Subcutaneous abdominal adipose tissue (tissue), 5 donors: ENCODE results near the gene RABEP1.

ENCODE experiments used
- H3K27ac ChIP-seq: one replicate; pipeline ENCODE4 v1.7.0; 2013; ENCODE audit warnings: low read depth, mild to moderate bottlenecking, inconsistent platforms, low read length, moderate library complexity
- H3K27me3 ChIP-seq, 5 donors: one replicate each; pipeline ENCODE4 v1.7.0; 2013; ENCODE audit warnings: low read length in 5 of 5, inconsistent platforms in 1 of 5; ENCODE audit not compliant: control insufficient read depth in 5 of 5, insufficient read depth in 4 of 5
- H3K36me3 ChIP-seq, 5 donors: one replicate each; pipeline ENCODE4 v1.7.0; 2013; ENCODE audit warnings: low read length in 5 of 5; ENCODE audit not compliant: control insufficient read depth in 5 of 5, insufficient read depth in 5 of 5
- H3K4me1 ChIP-seq, 5 donors: one replicate each; pipeline ENCODE4 v1.7.0; 2013; ENCODE audit warnings: low read length in 5 of 5, mild to moderate bottlenecking in 3 of 5, moderate library complexity in 1 of 5; ENCODE audit not compliant: control insufficient read depth in 5 of 5, insufficient read depth in 5 of 5
- H3K4me3 ChIP-seq, 5 donors: one replicate each; pipeline ENCODE4 v1.7.0; 2013; ENCODE audit warnings: low read length in 5 of 5, low read depth in 1 of 5
- H3K9ac ChIP-seq, 5 donors: one replicate each; pipeline ENCODE4 v1.7.0; 2013; ENCODE audit warnings: low read length in 5 of 5, mild to moderate bottlenecking in 4 of 5, moderate library complexity in 3 of 5
- H3K9me3 ChIP-seq, 5 donors: one replicate each; pipeline ENCODE4 v1.7.0; 2013; ENCODE audit warnings: low read length in 5 of 5; ENCODE audit not compliant: control insufficient read depth in 5 of 5
- donor health status: healthy.
- donor health status: healthy.
- donor health status: healthy.
- donor health status: healthy.
- donor health status: healthy.

The RABEP1 gene

DNA sequence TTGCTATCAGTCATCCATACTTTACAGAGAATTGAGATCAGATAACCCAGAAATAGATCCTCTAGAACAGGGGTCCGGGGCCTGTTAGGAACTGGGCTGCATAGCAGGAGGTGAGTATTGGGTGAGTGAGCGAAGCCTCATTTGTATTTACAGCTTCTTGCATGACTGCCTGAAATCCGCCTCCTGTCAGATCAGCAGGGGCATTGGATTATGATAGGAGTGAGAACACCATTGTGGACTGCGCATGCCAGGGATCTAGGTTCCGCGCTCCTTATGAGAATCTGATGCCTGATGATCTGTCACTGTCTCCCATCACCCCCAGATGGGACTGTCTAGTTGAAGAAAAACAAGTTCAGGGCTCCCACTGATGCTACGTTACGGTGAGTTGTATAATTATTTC is 34.5 kb upstream of the RABEP1 start:
- no peaks in the 10 kb centered on the region for H3K36me3 ChIP-seq

DNA sequence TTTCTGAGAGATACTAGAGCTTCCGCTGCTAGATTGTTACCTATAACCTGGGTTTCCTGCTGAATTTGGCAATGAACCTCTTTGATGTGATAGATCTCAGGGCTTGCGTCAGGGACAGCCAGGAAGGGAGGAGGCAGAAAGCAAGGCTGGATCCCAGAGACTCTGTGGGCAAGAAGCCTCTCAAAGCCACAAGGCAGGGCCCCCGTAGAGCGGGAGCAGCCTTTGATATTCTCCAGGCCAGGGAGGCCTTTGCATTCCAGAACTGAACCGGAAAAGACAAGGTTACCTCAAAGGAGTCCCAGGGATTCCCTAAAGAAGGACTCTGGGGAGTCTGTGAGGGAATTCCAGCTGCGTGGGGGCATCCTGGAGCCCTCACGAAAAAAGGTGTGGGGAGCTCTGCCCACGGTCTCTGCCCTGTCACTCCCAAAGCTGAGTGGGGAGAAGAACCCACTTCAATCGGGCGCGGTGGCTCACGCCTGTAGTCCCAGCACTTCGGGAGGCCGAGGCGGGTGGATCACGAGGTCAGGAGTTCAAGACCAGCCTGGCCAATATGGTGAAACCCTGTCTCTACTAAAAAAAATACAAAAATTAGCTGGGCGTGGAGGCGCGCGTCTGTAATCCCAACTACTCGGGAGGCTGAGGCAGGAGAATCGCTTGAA is 33.1 kb upstream of the RABEP1 start:
- no peak overlapping the region for H3K27ac ChIP-seq
- H3K27me3 ChIP-seq: peaks cover 0 to 6% (median 0%) of the 10 kb centered on the region in 5 donors
- peaks cover 0 to 4% (median 0%) of the 10 kb centered on the region in 5 donors for H3K4me1 ChIP-seq
- no peaks in the 10 kb centered on the region for H3K36me3 ChIP-seq
- no peak overlapping the region for H3K4me3 ChIP-seq
- no peak overlapping the region for H3K9ac ChIP-seq
- no peaks in the 10 kb centered on the region for H3K9me3 ChIP-seq

More for the DNA sequence above, 34.5 kb upstream of the RABEP1 start:
- no peak overlapping the region for H3K9ac ChIP-seq
- peaks cover 0 to 6% (median 0%) of the 10 kb centered on the region in 5 donors for H3K27me3 ChIP-seq
- no peak overlapping the region for H3K27ac ChIP-seq
- no peak overlapping the region for H3K4me3 ChIP-seq
- peaks cover 0 to 4% (median 0%) of the 10 kb centered on the region in 5 donors for H3K4me1 ChIP-seq
- H3K9me3 ChIP-seq: no peaks in the 10 kb centered on the region

DNA sequence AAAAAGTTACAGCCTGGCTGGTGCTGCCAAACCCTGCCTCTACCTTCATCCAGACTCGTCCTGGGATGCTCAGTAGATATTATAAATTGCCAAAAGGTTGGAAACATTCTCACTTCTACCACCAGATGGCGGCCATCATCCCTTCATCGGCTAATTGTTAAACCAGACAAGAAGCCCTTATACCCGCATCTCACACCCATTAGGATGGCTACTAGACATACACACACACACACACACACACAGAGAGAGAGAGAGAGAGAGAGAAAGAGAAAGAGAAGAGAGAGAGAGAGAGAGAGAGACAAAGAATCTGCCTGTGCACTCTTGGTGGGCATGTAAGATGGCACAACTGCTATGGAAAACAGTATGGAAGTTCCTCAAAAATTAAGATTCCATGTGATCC is 32.5 kb upstream of the RABEP1 start:
- Histone ChIP-seq H3K4me3 (no peak overlapping the region), H3K9me3 (no peaks in the 10 kb centered on the region), H3K36me3 (no peaks in the 10 kb centered on the region), H3K9ac (no peak overlapping the region), H3K27me3 (peaks cover 0 to 6% (median 0%) of the 10 kb centered on the region in 5 donors), H3K4me1 (peaks cover 0 to 8% (median 0%) of the 10 kb centered on the region in 5 donors), H3K27ac (no peak overlapping the region)

GRCh38 chr17:5254414-5254813 is 27.7 kb upstream of the RABEP1 start:
- Histone ChIP-seq H3K9me3 (no peaks in the 10 kb centered on the region), H3K36me3 (no peaks in the 10 kb centered on the region), H3K27me3 (no peaks in the 10 kb centered on the region), H3K9ac (no peak overlapping the region), H3K27ac (no peak overlapping the region), H3K4me3 (no peak overlapping the region), H3K4me1 (peaks cover 0 to 17% (median 0%) of the 10 kb centered on the region in 5 donors)

DNA sequence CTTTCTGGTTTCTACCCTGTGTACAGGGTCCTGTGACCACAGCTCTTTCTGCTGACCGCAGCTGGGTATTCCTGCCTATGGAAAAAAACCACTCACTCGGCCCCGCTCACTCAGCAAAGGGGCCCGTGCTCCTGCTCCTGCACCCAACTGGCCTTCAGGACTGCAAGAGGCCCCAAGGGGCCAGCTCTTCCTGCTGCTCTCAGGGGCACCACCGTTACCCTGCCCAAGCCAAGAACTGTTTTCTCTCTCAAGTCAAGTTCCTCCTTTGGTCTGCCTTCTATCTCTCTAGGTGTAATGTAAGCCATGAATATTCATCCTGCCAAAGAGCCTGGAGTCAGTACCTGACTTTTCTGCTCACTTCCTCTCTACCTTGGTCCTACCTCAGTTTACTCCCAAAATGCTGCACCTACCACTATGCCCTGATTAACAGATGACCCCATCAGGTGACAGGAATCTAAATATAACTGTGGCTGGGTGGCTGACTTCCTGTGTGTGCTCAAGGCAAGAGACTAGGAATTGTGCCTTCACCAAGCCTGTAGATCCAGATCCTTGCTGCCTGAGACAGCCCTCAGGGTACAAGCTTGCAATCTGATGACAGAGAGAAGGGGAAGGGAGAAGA is 27.1 kb upstream of the RABEP1 start:
- H3K27ac ChIP-seq: no peak overlapping the region
- peaks cover 0 to 13% (median 0%) of the 10 kb centered on the region in 5 donors for H3K4me1 ChIP-seq
- H3K36me3 ChIP-seq: no peaks in the 10 kb centered on the region
- H3K9me3 ChIP-seq: no peaks in the 10 kb centered on the region
- no peak overlapping the region for H3K9ac ChIP-seq
- no peak overlapping the region for H3K4me3 ChIP-seq
- H3K27me3 ChIP-seq: no peaks in the 10 kb centered on the region

DNA sequence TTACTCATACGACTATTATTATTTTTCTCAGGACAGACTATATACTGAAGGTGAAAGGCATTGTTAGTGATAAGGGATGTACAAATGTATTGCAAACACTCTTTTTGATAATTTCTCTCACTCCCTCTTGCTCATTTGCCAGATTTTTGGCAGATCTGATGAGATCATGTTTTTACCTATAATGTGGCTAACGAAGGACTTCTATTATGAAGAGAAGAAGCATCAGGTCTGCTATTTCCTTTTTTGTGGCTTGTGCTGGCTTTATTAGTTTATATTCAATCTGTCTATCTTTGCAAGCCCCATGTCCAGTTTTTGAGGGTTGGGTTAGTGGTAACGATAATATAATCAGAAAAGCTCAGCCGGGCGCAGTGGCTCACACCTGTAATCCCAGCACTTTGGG is 25.0 kb upstream of the RABEP1 start:
- no peak overlapping the region for H3K9ac ChIP-seq
- peaks cover 0 to 13% (median 0%) of the 10 kb centered on the region in 5 donors for H3K4me1 ChIP-seq
- no peaks in the 10 kb centered on the region for H3K36me3 ChIP-seq
- no peak overlapping the region for H3K27ac ChIP-seq
- no peak overlapping the region for H3K4me3 ChIP-seq
- H3K27me3 ChIP-seq: no peaks in the 10 kb centered on the region
- no peaks in the 10 kb centered on the region for H3K9me3 ChIP-seq

- Histone ChIP-seq H3K27me3 (no peaks in the 10 kb centered on the region), H3K27ac (no peak overlapping the region), H3K36me3 (no peaks in the 10 kb centered on the region), H3K4me1 (no peaks in the 10 kb centered on the region), H3K9me3 (no peaks in the 10 kb centered on the region), H3K4me3 (no peak overlapping the region), H3K9ac (no peak overlapping the region)
Observed at GRCh38 chr17:5260542-5260941, 21.5 kb upstream of the RABEP1 start.

DNA sequence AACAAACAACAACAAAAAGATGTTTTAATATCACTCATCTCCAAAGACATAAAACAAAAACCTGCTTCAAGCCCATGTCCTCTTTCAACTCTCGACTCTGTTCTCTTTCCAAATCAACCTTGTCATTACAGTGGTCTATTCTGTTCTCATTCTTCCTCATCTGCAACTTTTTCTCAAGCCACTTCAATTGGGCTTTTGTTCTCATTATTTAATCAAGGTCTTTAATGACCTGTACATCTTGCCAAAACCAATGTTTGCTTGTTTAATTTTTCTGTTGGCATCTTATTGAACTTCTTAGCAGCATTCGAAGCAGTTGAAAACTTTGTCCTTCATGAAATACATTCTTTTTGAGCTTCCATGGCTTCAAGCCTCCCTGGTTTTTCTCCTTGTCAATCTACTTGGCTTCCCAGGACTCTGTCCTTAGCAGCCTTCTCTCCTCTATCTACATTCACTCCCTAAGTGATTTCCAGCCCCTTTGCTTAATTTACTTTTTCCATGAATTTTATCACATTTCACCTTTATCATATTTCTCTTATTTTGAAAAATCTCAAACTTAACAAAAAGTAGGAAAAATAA is 19.6 kb upstream of the RABEP1 start:
- no peak overlapping the region for H3K27ac ChIP-seq
- no peaks in the 10 kb centered on the region for H3K27me3 ChIP-seq
- no peak overlapping the region for H3K9ac ChIP-seq
- H3K36me3 ChIP-seq: no peaks in the 10 kb centered on the region
- no peaks in the 10 kb centered on the region for H3K4me1 ChIP-seq
- no peak overlapping the region for H3K4me3 ChIP-seq
- H3K9me3 ChIP-seq: no peaks in the 10 kb centered on the region

- no peaks in the 10 kb centered on the region for H3K27me3 ChIP-seq
- no peak overlapping the region for H3K9ac ChIP-seq
- no peaks in the 10 kb centered on the region for H3K4me1 ChIP-seq
- H3K4me3 ChIP-seq: no peak overlapping the region
- H3K27ac ChIP-seq: no peak overlapping the region
- no peaks in the 10 kb centered on the region for H3K9me3 ChIP-seq
- no peaks in the 10 kb centered on the region for H3K36me3 ChIP-seq
Observed at GRCh38 chr17:5263441-5263840, 18.6 kb upstream of the RABEP1 start.

DNA sequence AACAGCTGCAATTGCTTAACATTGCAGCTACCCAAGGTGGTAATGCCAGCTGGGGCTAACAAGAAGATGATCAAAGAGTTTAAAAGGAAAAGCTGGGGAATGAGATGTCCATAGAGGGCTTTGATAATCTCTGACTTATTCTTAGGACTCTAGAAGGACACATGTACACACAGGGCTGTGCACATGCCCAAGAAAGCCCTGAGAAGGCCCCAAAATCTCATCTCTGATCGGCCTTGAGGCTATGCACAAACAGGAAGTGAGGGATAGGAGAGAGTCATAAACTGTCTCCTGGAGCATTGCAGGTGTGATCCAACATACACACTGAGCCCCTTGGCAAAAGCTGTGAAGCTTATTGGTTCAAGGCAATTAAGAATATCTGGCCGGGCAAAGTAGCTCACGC is 17.2 kb upstream of the RABEP1 start:
- no peaks in the 10 kb centered on the region for H3K9me3 ChIP-seq
- H3K36me3 ChIP-seq: no peaks in the 10 kb centered on the region
- H3K4me1 ChIP-seq: no peaks in the 10 kb centered on the region
- H3K9ac ChIP-seq: no peak overlapping the region
- H3K27ac ChIP-seq: no peak overlapping the region
- H3K27me3 ChIP-seq: no peaks in the 10 kb centered on the region
- H3K4me3 ChIP-seq: no peak overlapping the region
